ENCODE measurements around the gene SMARCC2.

The SMARCC2 gene

GRCh38 chr12:56206452-56207166 lies 17.3 kb upstream of the SMARCC2 start:
- H3K36me3 ChIP-seq (ENCODE audit: control insufficient read depth, insufficient read depth, low read length) = peaks cover 28% of the 10 kb centered on the region
- no peak for DNase-seq (ENCODE audit: extremely low read depth, insufficient read length)

GRCh38 chr12:56205445-56205844 lies 16.2 kb upstream of the SMARCC2 start:
- no peak for DNase-seq (ENCODE audit: extremely low read depth, insufficient read length)
- TF ChIP-seq CTCF (IDR thresholded peaks at IDR 0.05; ENCODE audit: insufficient read depth, low read length, poor library complexity, severe bottlenecking) = no peak

More at GRCh38 chr12:56206452-56207166, 17.3 kb upstream of the SMARCC2 start:
- H3K27me3 ChIP-seq (replicated peaks; ENCODE audit: control insufficient read depth, insufficient read depth, low read length) = no peaks in the 10 kb centered on the region
- H3K4me3 ChIP-seq (replicated peaks; ENCODE audit: low read depth, low read length) = no peak overlapping the region
- peak; percentile 55 for TF ChIP-seq CTCF (IDR thresholded peaks at IDR 0.05; ENCODE audit: insufficient read depth, low read length, poor library complexity, severe bottlenecking)

GRCh38 chr12:56204275-56204674 lies 15.0 kb upstream of the SMARCC2 start:
- no peak for TF ChIP-seq CTCF (IDR thresholded peaks at IDR 0.05; ENCODE audit: insufficient read depth, low read length, poor library complexity, severe bottlenecking)
- no peak for DNase-seq (ENCODE audit: extremely low read depth, insufficient read length)
- Histone ChIP-seq H3K27me3 (replicated peaks; ENCODE audit: control insufficient read depth, insufficient read depth, low read length) (no peaks in the 10 kb centered on the region), H3K36me3 (ENCODE audit: control insufficient read depth, insufficient read depth, low read length) (peaks cover 20% of the 10 kb centered on the region), H3K4me3 (replicated peaks; ENCODE audit: low read depth, low read length) (no peak overlapping the region)

More at GRCh38 chr12:56205445-56205844, 16.2 kb upstream of the SMARCC2 start:
- no peak overlapping the region for H3K4me3 ChIP-seq (replicated peaks; ENCODE audit: low read depth, low read length)
- no peaks in the 10 kb centered on the region for H3K27me3 ChIP-seq (replicated peaks; ENCODE audit: control insufficient read depth, insufficient read depth, low read length)
- H3K36me3 ChIP-seq (ENCODE audit: control insufficient read depth, insufficient read depth, low read length) = peaks cover 25% of the 10 kb centered on the region

- TF ChIP-seq CTCF (IDR thresholded peaks at IDR 0.05; ENCODE audit: insufficient read depth, low read length, poor library complexity, severe bottlenecking) = no peak
- peaks cover 18% of the 10 kb centered on the region for H3K36me3 ChIP-seq (ENCODE audit: control insufficient read depth, insufficient read depth, low read length)
- no peak for DNase-seq (ENCODE audit: extremely low read depth, insufficient read length)
- no peak overlapping the region for H3K4me3 ChIP-seq (replicated peaks; ENCODE audit: low read depth, low read length)
- no peaks in the 10 kb centered on the region for H3K27me3 ChIP-seq (replicated peaks; ENCODE audit: control insufficient read depth, insufficient read depth, low read length)
Observed at GRCh38 chr12:56202838-56203237, 13.6 kb upstream of the SMARCC2 start.

- Histone ChIP-seq H3K36me3 (ENCODE audit: control insufficient read depth, insufficient read depth, low read length) (peaks cover 13% of the 10 kb centered on the region), H3K4me3 (replicated peaks; ENCODE audit: low read depth, low read length) (no peak overlapping the region), H3K27me3 (replicated peaks; ENCODE audit: control insufficient read depth, insufficient read depth, low read length) (no peaks in the 10 kb centered on the region)
- no peak for TF ChIP-seq CTCF (IDR thresholded peaks at IDR 0.05; ENCODE audit: insufficient read depth, low read length, poor library complexity, severe bottlenecking)
- no peak for DNase-seq (ENCODE audit: extremely low read depth, insufficient read length)
Observed at GRCh38 chr12:56202366-56202765, 13.1 kb upstream of the SMARCC2 start.

Measured in GM06990 (cell line).